ENCODE data around the gene PCDHGA10.
"Not testable (repeated sequence)": the region's sequence is repeated elsewhere in the genome, so short reads cannot be mapped to it uniquely, and the experiment has no call there.

Gene PCDHGA10

DNA sequence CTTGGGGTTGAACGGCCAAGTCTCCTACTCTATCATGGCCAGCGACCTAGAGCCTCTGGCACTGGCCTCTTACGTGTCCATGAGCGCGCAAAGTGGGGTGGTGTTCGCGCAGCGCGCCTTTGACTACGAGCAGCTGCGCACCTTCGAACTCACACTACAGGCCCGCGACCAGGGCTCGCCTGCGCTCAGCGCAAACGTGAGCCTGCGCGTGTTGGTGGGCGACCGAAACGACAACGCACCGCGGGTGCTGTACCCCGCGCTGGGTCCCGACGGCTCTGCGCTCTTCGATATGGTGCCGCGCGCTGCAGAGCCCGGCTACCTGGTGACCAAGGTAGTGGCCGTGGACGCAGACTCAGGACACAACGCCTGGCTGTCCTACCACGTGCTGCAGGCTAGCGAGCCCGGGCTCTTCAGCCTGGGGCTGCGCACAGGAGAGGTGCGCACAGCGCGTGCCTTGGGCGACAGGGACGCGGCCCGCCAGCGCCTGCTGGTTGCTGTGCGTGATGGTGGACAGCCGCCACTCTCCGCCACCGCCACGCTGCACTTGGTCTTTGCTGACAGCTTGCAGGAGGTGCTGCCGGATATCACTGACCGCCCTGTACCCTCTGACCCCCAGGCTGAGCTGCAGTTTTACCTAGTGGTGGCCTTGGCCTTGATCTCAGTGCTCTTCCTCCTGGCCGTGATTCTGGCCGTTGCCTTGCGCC lies 13.1 kb upstream of the PCDHGA10 start:
- Histone ChIP-seq H3K4me3 (ENCODE audit: low read length) (no peak overlapping the region), H3K23ac (ENCODE audit: low read length) (no peak overlapping the region), H2BK15ac (replicated peaks; ENCODE audit: low read depth) (no peak overlapping the region), H3K79me1 (ENCODE audit: low read length) (no peaks in the 10 kb centered on the region), H4K5ac (ENCODE audit: low read length) (no peak overlapping the region), H3K4ac (ENCODE audit: low read depth, low read length) (no peak overlapping the region), H3K4me2 (ENCODE audit: low read length) (no peak overlapping the region), H4K8ac (ENCODE audit: low read depth, low read length) (no peak overlapping the region), H3K79me2 (ENCODE audit: control insufficient read depth, insufficient read depth, low read length) (no peaks in the 10 kb centered on the region), H2BK5ac (ENCODE audit: low read length) (no peak overlapping the region), H3K18ac (ENCODE audit: low read length) (no peak overlapping the region), H3K27ac (ENCODE audit: low read depth, low read length) (no peak overlapping the region), H3K27me3 (ENCODE audit: insufficient read depth, low read length, poor library complexity) (no peaks in the 10 kb centered on the region), H2BK120ac (ENCODE audit: low read depth, low read length) (no peak overlapping the region), H3K4me1 (ENCODE audit: control insufficient read depth, low read depth, low read length) (no peaks in the 10 kb centered on the region), H3K36me3 (ENCODE audit: control insufficient read depth, insufficient read depth, low read length) (no peaks in the 10 kb centered on the region), H3K9ac (ENCODE audit: low read length) (no peak overlapping the region), H2AK5ac (ENCODE audit: low read length) (no peak overlapping the region), H3K56ac (ENCODE audit: low read length) (no peak overlapping the region)
- DNase-seq, result no peak
- WGBS (ENCODE audit: extremely low coverage, insufficient coverage, low lambda C conversion rate), result no CpG with 5 or more reads among the region's 61 CpGs

DNA sequence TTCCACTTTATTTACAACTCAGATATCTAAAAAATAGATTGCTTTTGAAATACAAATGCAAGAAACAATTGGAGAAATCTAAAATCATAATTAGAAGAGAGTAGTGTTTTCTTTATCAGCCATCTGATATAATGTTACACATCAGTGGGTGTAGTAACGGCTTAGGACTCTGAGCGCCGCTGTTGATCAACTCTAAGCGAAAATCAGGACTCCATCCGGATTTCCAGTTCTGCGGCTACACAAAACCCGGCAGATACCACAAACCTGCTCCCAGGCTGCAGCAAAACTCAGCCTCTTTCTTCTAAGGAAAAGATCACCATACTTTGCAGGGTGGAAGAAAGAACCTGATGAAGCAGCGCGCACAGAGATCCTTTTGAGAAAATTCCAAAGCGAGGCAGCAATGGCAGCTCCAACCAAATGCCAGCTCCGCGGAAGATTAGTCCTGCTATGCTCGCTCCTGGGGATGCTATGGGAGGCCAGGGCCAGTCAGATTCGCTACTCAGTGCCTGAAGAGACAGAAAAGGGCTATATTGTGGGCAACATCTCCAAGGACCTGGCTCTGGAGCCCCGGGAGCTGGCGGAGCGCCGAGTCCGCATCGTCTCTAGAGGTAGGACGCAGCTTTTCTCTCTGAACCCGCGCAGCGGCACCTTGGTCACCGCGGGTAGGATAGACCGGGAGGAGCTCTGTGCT lies 10.1 kb upstream of the PCDHGA10 start, which contains the start of gene PCDHGA9:
Gene PCDHGA9, plus strand, starts transcription at position 226 of the 691 bp plus-strand sequence. Its CDS starts 175 bp downstream, at position 401.
- H3K4me1 ChIP-seq (ENCODE audit: control insufficient read depth, low read depth, low read length), result no peaks in the 10 kb centered on the region
- H4K8ac ChIP-seq (ENCODE audit: low read depth, low read length), result no peak within 1 kb of the TSS
- H3K79me1 ChIP-seq (ENCODE audit: low read length), result no peaks in the 10 kb centered on the region
- H3K4ac ChIP-seq (ENCODE audit: low read depth, low read length), result no peak within 1 kb of the TSS
- H3K27me3 ChIP-seq (ENCODE audit: insufficient read depth, low read length, poor library complexity), result no peaks in the 10 kb centered on the region
- H3K18ac ChIP-seq (ENCODE audit: low read length), result no peak within 1 kb of the TSS
- no peak within 1 kb of the TSS for H3K56ac ChIP-seq (ENCODE audit: low read length)
- no peak within 1 kb of the TSS for H3K27ac ChIP-seq (ENCODE audit: low read depth, low read length)
- H3K79me2 ChIP-seq (ENCODE audit: control insufficient read depth, insufficient read depth, low read length), result no peaks in the 10 kb centered on the region
- H3K36me3 ChIP-seq (ENCODE audit: control insufficient read depth, insufficient read depth, low read length), result no peaks in the 10 kb centered on the region
- H2BK5ac ChIP-seq (ENCODE audit: low read length), result no peak within 1 kb of the TSS
- no peak within 1 kb of the TSS for H2BK120ac ChIP-seq (ENCODE audit: low read depth, low read length)
- WGBS (ENCODE audit: extremely low coverage, insufficient coverage, low lambda C conversion rate), result no CpG with 5 or more reads among the region's 27 CpGs
- no peak within 1 kb of the TSS for H3K4me3 ChIP-seq (ENCODE audit: low read length)
- H3K23ac ChIP-seq (ENCODE audit: low read length), result no peak within 1 kb of the TSS
- no peak within 1 kb of the TSS for H3K9ac ChIP-seq (ENCODE audit: low read length)
- H2AK5ac ChIP-seq (ENCODE audit: low read length), result no peak within 1 kb of the TSS
- H4K5ac ChIP-seq (ENCODE audit: low read length), result no peak within 1 kb of the TSS
- H3K4me2 ChIP-seq (ENCODE audit: low read length), result no peak within 1 kb of the TSS
- H2BK15ac ChIP-seq (replicated peaks; ENCODE audit: low read depth), result no peak within 1 kb of the TSS
- no peak for DNase-seq

DNA sequence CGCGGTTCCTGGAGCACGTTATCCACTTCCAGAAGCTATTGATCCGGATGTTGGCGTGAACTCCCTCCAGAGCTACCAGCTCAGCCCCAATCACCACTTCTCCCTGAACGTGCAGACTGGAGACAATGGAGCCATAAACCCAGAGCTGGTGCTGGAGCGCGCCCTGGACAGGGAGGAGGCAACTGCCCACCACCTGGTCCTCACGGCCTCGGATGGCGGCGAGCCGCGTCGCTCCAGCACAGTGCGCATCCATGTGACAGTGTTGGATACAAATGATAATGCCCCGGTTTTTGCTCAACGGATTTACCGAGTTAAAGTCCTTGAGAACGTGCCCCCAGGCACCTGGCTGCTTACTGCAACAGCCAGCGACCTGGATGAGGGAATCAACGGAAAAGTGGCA lies 9.4 kb upstream of the PCDHGA10 start:
- Histone ChIP-seq H3K79me1 (ENCODE audit: low read length) (no peaks in the 10 kb centered on the region), H3K27me3 (ENCODE audit: insufficient read depth, low read length, poor library complexity) (no peaks in the 10 kb centered on the region), H3K56ac (ENCODE audit: low read length) (no peak overlapping the region), H3K4me2 (ENCODE audit: low read length) (no peak overlapping the region), H2BK15ac (replicated peaks; ENCODE audit: low read depth) (no peak overlapping the region), H3K18ac (ENCODE audit: low read length) (no peak overlapping the region), H3K79me2 (ENCODE audit: control insufficient read depth, insufficient read depth, low read length) (no peaks in the 10 kb centered on the region), H2AK5ac (ENCODE audit: low read length) (no peak overlapping the region), H3K23ac (ENCODE audit: low read length) (no peak overlapping the region), H4K8ac (ENCODE audit: low read depth, low read length) (no peak overlapping the region), H3K9ac (ENCODE audit: low read length) (no peak overlapping the region), H3K36me3 (ENCODE audit: control insufficient read depth, insufficient read depth, low read length) (no peaks in the 10 kb centered on the region), H3K4me3 (ENCODE audit: low read length) (no peak overlapping the region), H4K5ac (ENCODE audit: low read length) (no peak overlapping the region), H3K4me1 (ENCODE audit: control insufficient read depth, low read depth, low read length) (no peaks in the 10 kb centered on the region), H3K27ac (ENCODE audit: low read depth, low read length) (no peak overlapping the region), H2BK120ac (ENCODE audit: low read depth, low read length) (no peak overlapping the region), H2BK5ac (ENCODE audit: low read length) (no peak overlapping the region), H3K4ac (ENCODE audit: low read depth, low read length) (no peak overlapping the region)
- WGBS (ENCODE audit: extremely low coverage, insufficient coverage, low lambda C conversion rate), result no CpG with 5 or more reads among the region's 22 CpGs
- DNase-seq, result no peak

DNA sequence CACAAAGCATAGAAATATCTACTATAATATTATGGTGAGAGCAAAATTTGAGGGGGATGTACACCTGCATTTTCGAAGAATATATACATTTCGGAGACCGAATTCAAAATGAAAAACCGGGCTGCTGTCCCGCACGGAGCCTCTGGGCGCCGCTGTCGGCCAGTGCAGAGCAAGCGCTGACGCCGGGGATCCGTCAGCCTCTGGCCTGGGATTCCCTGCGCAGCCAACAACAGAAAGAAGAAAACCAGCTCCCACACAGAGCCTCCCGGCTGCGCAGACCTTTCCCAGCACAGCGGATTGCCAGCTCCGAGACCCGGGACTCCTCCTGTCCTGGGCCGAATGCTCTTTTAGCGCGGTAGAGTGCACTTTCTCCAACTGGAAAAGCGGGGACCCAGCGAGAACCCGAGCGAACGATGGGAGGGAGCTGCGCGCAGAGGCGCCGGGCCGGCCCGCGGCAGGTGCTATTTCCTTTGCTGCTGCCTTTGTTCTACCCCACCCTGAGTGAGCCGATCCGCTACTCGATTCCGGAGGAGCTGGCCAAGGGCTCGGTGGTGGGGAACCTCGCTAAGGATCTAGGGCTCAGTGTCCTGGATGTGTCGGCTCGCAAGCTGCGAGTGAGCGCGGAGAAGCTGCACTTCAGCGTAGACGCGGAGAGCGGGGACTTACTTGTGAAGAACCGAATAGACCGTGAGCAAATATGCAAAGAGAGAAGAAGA lies 4.8 kb upstream of the PCDHGA10 start, which contains the start of gene PCDHGB6:
Gene PCDHGB6, plus strand, starts transcription at position 232 of the 716 bp plus-strand sequence. Its CDS starts 182 bp downstream, at position 414.
- not testable (repeated sequence) for H3K79me2 ChIP-seq (ENCODE audit: control insufficient read depth, insufficient read depth, low read length); H3K36me3 ChIP-seq (ENCODE audit: control insufficient read depth, insufficient read depth, low read length); H3K4ac ChIP-seq (ENCODE audit: low read depth, low read length); H3K18ac ChIP-seq (ENCODE audit: low read length); H3K79me1 ChIP-seq (ENCODE audit: low read length); H2BK15ac ChIP-seq (replicated peaks; ENCODE audit: low read depth); H2BK120ac ChIP-seq (ENCODE audit: low read depth, low read length); H2AK5ac ChIP-seq (ENCODE audit: low read length); H3K27me3 ChIP-seq (ENCODE audit: insufficient read depth, low read length, poor library complexity); H4K5ac ChIP-seq (ENCODE audit: low read length); H4K8ac ChIP-seq (ENCODE audit: low read depth, low read length); H3K4me1 ChIP-seq (ENCODE audit: control insufficient read depth, low read depth, low read length); H3K23ac ChIP-seq (ENCODE audit: low read length); H2BK5ac ChIP-seq (ENCODE audit: low read length); H3K27ac ChIP-seq (ENCODE audit: low read depth, low read length)
- peak; percentile 84 for DNase-seq
- WGBS (ENCODE audit: extremely low coverage, insufficient coverage, low lambda C conversion rate), result no CpG with 5 or more reads among the region's 51 CpGs
- Histone ChIP-seq H3K4me2 (ENCODE audit: low read length) (peak within 1 kb of the TSS; percentile 75), H3K56ac (ENCODE audit: low read length) (peak within 1 kb of the TSS; percentile 80), H3K4me3 (ENCODE audit: low read length) (peak within 1 kb of the TSS; percentile 53), H3K9ac (ENCODE audit: low read length) (peak within 1 kb of the TSS; percentile 67)

DNA sequence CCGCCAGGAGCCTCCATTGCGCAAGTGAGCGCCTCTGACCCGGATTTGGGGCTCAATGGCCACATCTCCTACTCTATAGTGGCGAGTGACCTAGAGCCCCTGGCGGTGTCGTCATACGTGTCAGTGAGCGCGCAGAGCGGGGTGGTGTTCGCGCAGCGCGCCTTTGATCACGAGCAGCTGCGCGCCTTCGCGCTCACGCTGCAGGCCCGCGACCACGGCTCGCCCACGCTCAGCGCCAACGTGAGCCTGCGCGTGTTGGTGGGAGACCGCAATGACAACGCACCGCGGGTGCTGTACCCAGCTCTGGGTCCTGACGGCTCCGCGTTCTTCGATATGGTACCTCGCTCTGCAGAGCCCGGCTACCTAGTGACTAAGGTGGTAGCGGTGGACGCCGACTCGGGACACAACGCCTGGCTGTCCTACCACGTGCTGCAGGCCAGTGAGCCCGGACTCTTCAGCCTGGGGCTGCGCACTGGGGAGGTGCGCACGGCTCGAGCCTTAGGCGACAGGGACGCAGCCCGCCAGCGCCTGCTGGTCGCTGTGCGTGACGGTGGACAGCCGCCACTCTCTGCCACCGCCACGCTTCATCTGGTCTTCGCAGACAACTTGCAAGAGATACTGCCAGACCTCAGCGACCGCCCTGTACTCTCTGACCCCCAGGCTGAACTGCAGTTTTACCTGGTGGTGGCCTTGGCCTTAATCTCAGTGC lies 3.0 kb upstream of the PCDHGA10 start:
- Histone ChIP-seq H3K4ac (ENCODE audit: low read depth, low read length) (no peak overlapping the region), H3K27ac (ENCODE audit: low read depth, low read length) (no peak overlapping the region), H3K79me1 (ENCODE audit: low read length) (no peaks in the 10 kb centered on the region), H2AK5ac (ENCODE audit: low read length) (no peak overlapping the region), H3K27me3 (ENCODE audit: insufficient read depth, low read length, poor library complexity) (no peaks in the 10 kb centered on the region), H3K9ac (ENCODE audit: low read length) (no peak overlapping the region), H2BK5ac (ENCODE audit: low read length) (no peak overlapping the region), H3K56ac (ENCODE audit: low read length) (no peak overlapping the region), H2BK15ac (replicated peaks; ENCODE audit: low read depth) (no peak overlapping the region), H3K23ac (ENCODE audit: low read length) (no peak overlapping the region), H3K79me2 (ENCODE audit: control insufficient read depth, insufficient read depth, low read length) (no peaks in the 10 kb centered on the region), H3K18ac (ENCODE audit: low read length) (no peak overlapping the region), H3K4me2 (ENCODE audit: low read length) (no peak overlapping the region), H4K5ac (ENCODE audit: low read length) (no peak overlapping the region), H3K4me3 (ENCODE audit: low read length) (no peak overlapping the region), H2BK120ac (ENCODE audit: low read depth, low read length) (no peak overlapping the region), H4K8ac (ENCODE audit: low read depth, low read length) (no peak overlapping the region), H3K4me1 (ENCODE audit: control insufficient read depth, low read depth, low read length) (no peaks in the 10 kb centered on the region), H3K36me3 (ENCODE audit: control insufficient read depth, insufficient read depth, low read length) (no peaks in the 10 kb centered on the region)
- no peak for DNase-seq
- WGBS (ENCODE audit: extremely low coverage, insufficient coverage, low lambda C conversion rate), result no CpG with 5 or more reads among the region's 64 CpGs

Data from mesendoderm (in vitro differentiated cells).